Tongue (tissue), 2 donors: ENCODE data around the gene USP7. TPM values are rescaled to one million over a fixed set of nuclear protein-coding genes. Genes with fewer than 3 reads are reported as not detected.

ENCODE experiments used
- DNase-seq: peaks from one replicate; pipeline ENCODE4 v3.0.0-alpha.2; 2015
- total RNA-seq: library from RNA; depleted of rRNA; stranded (reverse); fragments of >200 nt; gene quantifications from one replicate; pipeline ENCODE4 v1.2.3, GENCODE V29; 2014

USP7 gene
- total RNA-seq, 1 donor from 2014 or later, result 103 TPM

DNA sequence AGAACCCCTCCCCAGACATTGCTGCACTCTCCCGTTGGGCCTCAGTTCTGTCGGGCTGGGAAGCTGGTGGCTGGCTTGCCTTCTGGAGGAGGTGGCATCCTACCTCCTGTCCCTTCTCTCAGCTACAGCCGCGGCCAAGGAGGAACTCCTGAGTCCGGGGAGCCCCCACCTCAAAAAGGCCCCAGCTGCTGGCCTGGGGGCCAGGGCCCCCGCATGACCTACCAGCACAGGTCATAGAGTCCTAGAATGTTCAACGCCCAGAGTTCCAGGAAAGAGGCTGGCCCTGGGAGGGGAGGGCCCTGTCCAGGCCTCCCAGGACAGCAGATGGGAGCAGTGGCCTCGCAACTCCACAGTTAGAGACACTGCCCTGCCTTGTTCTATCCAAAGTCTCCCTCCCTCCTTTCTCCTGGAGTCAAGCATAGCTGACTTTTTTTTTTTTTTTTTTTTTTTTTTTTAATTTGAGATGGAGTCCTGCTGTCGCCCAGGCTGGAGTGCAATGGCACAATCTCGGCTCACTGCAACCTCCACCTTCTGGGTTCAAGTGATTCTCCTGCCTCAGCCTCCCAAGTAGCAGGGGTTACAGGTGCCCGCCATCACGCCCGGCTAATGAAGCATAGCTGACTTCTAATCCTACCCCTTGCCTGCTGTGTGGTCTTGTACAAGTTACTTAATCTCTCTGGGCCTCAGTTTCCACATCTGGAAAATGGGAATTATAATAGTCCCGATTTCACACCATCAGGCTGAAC is 102.0 kb downstream of the USP7 start:
- no peak for DNase-seq

DNA sequence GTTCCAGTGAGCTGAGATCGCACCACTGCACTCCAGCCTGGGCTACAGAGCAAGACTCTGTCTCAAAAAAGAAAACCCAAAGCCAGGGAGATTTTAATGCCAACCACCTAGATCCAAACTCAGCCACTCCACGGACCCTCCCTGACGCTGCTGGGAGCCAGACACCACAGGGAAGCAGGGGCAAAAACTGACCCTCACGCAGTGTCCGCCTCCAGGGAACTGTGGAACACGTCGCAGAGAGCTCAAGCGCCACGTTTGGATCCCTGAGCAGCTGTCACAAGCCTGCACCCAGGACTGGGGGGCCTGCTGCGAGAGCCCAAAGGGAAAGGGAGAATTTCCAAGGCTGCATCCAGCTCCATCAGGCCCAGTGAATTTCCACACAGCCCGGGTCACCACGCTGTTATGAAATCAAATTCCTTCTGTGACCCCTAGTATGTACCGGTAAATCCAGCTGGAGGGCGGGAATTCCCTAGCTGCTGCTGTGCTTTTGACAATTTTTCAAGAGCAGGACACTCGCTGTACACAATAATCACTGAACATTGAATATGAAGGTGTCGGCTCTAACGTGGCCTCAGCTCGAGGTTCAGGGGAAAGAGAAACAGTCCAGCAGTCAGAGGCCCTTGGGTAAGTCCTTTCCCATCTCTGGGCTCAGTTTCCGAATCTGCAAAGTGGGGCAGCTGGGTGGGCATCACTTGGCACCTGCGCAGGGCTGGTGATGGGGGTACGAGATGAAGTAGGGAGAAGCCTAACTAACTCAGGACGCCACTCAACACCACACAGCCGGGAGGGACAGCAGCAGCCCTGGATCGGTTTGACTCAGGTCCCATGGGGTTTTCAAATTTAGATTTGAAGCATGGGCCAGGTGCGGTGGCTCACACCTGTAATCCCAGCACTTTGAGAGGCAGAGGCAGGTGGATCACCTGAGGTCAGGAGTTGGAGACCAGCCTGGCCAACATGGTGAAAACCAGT is 103.5 kb downstream of the USP7 start:
- no peak for DNase-seq

DNA sequence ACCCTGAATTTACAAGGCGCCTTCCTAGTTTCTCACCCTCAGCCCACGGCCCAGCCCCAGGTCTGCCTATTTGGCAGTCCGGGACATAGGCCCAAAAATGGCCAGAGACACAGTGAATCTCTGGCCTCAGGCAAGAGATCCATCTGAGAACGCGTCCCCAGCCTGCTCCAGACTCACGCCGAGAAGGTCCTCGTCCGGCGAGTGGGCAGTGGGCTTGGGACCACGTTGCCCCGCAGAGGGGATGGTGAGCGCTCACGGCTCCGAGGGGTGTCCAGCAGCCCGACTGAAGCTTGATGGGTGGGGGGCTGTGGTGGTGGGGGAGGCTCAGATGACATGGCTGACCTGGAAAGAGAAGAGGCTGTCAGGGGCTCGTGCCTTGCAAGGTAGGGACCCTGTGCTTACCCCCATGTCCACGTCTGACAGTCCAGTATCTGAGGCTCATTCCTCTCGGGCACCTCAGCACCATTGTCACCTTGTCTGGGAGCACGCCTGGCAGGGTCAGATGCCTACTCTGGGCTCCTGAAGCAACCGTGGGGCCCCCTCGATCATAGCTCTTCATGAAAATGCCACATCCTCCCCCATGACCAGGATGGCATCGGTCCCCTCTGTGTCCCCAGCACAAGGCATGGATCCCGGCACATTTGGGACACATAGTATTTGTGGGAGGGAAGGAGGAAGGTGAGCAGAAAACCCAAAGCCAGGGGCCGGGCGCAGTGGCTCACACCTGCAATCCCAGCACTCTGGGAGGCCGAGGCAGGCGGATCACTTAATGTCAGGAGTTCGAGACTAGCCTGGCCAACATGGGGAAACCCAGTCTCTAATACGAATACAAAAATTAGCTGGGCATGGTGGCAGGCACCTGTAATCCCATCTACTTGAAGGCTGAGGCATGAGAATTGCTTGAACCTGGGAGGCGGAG is 104.5 kb downstream of the USP7 start:
- DNase-seq, result no peak

DNA sequence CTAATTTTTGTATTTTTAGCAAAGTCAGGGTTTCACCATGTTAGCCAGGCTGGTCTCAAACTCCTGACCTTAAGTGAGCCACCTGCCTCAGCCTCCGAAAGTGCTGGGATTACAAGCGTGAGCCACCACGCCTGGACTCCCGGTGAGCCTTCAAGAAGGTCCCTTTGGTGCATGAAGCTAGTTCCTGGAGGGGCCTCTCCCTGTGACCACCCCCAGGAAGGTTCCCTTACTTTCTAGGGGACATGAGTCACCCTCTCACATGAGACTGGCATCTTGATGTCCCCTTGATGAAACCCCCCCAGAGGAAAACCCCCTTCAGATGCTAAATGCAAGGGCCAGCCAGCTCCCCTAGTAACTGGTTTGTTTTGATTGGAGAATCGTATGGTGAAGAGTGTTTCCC is 107.7 kb downstream of the USP7 start:
- DNase-seq, result no peak

DNA sequence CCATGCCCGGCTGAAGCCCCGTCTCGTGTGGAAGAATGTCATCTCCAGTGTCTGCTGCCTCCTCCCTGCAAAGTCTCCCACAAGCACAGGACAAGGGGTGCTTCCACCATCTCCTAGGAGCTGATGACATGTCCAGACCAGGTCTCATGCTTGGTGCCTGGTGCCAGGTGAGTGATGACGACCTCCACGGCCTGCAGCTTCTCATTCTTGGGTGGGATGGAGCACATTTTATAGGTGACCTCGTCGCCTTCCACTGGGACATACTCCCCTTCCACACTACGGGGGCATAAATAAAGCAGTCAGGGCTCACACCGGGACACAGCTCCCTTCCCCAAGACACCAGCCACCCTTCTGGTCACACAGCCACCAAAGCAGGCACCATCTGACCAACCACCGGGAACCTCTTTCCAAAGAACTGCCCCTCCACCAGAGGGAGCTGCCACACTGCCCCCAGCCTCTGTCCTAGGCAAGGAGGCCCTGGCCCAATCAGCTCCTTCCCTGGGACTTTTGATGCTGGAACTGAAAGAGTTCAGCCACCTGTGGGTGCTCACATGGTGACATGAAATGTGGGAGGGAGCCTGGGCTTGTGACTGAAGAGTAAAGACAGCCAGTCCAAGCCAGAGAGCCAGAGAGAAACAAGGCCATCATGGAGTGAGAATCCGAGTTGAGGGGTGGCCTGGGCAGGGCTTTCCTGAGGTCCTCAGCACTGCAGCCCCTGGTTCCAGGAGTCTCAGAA is 108.5 kb downstream of the USP7 start:
- no peak for DNase-seq

DNA sequence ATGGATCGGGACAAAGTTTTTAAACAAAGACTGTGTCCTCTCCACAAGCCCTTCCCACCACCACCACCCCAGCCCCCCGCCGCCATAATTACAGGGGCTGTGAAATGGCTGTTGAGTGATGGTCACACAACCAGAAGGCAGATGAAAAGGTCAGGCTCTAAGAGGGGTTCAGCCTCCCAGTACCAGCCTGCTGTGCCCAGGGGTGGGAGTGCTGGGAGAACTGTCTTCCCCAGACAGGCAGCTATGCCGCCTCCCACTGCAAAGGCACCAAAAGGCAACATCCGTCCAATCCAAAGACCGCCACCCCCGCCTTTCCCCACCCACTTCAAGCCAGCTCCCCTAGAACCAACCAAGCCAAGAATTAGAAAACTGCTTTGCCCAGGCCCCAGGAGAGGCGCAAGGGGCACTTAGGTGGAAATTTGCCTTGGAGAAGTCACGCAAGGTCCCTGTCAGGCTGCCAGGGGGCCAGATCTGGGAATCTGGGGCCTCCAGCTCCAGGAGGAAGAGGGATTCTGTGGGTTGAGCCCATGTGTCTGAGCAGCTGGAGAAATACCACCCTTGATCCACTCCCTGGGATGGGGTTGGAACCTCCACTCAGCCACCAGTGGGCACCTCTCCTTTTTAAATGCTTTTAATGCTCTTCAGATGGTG is 109.3 kb downstream of the USP7 start:
- no peak for DNase-seq

DNA sequence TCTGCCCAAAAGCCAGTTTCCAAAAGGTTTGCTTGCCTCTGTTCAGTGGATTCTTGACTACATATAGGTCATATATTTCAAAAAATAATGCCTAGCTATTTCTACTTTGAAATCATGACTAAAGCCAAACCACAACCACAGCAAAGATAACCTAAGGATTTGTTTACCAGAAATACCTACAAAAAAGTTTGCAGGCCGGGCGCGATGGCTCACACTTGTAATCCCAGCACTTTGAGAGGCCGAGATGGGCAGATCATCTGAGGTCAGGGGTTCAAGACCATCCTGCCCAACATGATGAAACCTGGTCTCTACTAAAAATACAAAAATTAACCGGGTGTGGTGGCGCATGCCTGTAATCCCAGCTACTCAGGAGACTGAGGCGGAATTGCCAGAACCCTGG is 110.1 kb downstream of the USP7 start:
- no peak for DNase-seq

DNA sequence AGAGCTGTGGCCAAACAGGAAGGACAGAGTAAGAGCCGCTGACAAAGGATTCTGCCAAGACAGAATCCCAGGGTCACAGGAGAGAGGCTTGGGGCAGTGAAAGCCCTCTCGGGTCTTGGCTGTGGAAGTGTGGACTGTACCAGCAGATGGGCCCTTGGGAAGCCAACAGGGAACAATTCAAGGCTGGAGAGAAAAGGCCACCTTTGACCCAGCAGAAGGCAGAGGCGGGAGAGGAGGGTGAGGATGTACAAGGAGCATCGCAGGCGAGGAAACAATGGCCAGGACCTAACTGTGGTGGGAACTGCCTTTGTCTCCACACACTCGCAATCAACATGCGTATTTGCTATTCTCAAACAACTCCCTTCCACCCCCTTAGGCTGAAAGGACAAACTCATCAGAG is 110.6 kb downstream of the USP7 start:
- no peak for DNase-seq

DNA sequence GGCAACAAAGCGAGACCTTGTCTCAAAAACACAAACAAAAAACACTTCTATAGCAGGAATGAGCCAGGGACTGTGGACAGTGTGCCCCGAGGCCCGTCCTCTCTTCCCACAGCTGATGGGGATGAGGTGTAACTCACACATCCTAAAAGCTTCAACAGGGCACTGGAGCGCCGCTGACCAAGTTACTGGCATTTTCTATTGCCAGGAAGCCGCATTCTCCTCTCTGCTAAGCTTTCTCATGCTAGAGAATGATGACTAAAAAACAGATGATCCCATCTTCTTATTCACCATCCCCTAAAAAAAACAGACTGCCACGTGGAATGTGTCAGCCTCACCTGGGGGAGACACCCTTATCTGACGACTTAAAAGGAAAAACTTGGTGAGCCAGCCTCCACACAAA is 111.2 kb downstream of the USP7 start:
- DNase-seq, result no peak

DNA sequence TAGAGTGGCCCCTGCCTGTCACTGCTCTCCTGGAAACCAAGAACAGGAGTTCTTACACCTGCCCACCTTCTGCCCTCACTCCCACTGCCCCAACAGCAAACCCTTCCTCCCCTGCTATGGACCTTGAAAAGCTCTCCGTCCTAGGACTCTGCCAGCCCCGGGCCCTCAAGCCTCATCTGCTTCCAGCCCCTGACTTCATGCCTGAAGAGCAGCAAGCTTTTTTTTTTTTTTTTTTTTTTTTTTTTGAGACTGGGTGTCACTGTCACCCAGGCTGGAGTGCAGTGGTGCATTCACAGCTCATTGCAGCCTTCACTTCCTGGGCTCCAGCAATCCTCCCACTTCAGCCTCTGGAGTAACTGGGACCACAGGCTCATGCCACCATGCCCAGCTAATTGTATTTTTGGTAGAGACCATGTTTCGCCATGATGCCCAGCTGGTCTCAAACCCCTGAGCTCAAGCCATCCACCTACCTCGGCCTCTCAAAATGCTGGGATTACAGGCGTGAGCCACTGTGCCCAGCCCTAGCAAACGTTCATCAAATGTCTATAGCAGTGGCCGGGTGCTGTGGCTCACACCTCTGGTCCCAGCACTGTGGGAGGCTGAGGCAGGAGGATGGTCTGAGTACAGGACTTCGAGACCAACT is 111.8 kb downstream of the USP7 start:
- no peak for DNase-seq

DNA sequence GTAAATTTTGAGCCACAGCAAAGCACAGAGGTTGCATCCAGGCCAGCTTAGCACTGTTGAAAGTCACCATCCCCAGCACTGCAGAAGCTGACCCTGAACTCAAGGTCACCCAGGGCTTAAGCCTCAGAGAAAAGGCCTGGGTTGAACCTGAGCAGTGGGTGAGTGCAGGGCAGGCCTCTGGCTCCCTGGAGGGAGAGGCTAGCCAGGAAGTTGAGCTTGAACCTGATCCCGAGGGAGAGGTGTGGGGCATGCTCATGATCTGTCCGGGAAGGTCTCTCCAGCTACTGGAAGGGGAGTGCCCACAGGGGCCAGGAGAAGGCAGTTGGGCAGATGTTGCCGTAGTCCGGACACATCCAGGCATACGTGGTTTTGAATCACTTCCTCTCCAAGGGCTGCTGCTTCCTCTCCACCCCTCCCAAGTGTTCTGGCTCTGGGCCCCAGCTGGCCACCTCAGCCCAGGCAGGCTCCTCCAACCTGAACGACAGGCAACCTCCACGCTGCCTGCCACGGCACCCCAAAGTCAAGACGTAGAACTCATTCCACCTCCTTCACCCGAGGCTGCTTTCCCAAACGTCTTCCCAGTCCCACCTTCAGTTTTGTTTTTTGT is 113.3 kb downstream of the USP7 start:
- DNase-seq, result no peak

DNA sequence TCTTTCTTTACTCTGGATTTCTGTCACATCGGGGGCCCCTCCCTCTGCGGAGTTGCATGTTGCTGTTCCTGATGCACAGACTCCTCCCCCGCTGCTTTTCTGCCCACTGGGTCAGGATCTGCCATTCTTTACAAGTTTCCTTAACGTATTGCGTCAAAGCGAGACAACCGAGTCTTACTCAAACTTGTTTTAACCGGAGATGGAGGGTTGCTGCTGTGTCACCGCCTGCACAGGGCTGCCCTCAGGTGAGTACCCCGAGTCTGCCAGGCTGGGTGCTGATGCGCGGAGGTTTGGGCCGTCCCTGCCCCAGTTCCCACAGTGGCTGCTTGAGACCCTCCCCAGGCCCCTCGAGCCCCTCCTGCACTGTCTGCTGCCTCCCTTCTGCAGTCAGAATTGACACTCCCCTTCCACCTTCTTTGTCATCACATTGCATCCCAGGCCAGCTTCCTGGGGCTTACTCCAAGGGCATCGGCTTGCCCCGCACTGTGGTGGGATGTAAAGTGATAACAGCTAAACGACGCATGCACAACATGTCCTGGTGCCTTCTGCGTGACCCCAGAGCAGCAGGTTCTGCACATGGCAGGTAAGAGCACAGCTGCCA is 114.2 kb downstream of the USP7 start:
- DNase-seq, result no peak

DNA sequence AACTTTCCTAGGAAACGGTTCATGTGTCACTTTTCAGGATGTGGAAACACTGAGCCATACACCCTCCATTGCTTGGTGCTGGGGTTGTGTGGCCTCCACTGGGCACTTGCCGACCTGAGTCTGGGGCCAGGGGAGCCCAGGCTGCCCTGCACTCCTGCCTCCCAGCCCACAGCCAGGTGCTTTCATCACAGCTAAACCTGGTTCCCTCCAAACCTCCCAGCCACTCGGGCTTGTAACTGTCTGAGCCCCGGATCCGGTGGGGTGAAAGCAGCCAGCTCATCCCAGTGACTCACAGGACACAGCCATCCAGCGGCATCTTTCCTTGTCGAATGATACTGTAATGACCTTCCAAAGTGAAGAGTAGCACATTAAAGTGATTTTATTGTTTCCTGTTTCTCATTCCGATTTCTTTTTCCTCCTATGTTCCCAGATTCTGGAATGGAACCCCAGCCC is 114.7 kb downstream of the USP7 start:
- DNase-seq, result no peak

DNA sequence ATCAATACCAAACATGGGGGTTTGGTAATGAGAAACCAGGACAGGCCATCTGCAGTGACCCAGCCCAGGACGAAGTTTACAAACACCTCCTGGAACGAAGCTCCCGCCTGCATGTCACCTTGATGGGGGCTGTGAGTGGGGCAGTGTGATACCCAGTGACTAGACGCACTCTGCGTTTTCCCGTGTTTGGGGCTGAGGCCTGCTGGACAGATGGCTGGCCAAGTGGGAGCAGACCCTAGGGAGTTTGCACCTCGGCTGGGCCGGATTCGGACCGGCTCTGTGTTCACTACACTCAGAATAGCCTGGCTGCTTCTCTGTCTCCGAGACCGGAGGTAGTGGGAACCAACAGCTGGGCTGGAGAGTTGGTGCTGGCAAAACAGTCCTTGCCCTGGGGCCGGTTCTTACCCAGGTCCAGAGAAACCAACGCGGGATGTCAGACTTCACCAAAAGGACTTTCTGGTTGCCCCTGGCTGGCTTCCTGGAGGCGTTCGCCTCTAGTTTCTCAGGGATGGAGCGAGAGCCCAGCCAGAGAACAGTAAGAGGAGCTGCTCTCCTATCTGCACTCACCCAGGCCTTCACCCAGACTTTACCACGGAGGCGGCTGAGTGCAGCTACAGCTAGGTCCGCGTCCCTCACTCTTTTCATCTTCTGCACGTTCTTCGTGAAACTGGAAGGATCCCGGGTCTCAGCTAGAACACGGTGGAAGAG is 115.3 kb downstream of the USP7 start:
- no peak for DNase-seq

DNA sequence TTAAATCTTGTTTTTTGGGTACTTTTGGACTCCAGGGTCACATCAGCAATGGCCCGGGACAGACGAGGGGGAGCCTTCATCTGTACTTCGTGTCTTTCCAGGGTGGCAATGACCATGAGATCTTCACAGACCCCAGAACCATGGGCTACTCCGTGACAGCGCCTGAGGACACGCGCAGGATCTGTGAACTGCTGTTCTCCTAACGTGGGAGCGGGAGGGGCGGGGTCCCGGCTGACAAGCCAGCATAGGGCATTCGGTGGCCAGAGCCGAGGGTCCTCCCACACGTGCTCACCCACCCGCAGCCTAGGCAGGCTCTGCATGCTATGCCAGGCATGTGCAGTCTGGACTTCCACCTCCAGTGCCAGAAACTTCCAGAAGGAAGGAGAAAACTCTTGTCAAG is 116.1 kb downstream of the USP7 start:
- no peak for DNase-seq

DNA sequence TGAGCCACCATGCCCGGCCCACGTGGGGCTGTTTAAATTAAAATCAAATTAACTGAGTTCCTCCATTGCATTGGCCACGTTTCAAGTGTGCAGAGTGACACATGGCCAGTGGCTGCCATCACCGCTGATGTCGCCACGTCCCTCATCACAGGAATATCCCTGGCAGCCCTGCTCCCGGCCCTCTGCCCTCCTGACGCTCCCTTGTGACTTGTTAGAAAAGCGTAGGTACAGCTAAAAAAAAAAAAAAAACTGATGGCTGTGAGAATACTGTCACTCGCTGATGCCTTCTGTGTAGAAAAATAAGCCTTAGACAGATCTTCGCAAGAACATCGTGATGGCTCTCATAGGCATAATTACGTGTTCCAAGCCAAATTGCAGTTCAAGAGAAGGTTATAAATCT is 116.6 kb downstream of the USP7 start:
- DNase-seq, result no peak

DNA sequence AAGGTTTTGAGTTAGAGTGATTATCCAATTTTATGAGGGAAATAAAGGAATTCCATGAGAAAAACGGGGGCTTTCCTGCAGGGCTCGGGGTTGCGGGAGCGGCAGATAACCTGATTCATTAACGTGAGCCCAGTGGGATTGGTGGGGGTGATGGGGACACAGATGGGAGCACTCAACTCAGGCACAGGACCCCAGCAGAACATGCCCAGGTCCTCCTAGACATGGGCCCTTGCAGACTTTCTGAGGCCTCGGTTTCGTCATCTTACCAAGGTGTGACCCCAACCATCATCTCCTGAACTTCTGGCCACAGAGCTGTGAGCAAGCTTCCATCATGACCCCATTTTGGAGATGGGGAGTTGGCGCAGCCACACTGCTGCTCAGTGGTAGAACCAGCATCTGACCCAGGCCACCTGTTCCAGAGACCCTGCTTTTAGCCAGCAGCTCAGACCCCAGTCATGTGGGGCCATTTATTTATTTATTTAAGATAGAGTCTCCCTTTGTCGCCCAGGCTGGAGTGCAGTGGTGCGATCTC is 117.2 kb downstream of the USP7 start:
- no peak for DNase-seq

DNA sequence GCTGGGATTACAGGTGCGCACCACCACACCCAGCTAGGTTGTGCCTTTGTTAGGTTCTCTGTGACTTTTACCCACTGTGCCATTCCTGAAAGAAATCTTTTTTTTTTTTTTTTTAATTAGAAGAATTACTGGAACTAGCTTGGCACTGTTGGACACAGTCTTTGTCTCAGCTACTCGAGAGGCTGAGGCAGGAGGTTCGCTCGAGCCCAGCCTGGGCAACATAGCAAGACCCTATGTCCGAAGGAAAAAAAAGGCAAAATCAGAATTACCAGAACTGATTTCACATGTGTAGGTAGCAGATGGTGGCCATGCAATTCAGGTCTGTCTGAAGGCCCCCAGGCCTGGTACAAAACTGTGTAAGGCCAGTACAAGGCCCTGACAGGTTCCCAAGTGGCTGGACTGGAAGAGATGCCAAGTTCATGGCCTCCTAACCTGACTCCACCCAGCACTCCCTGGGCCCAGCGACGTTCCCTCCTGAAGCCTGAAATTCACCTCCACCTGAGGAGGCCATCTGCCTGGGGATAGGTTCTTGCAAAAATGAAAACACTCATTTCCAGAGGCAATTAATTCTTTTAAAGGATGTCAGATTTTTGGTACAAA is 117.9 kb downstream of the USP7 start:
- DNase-seq, result no peak
